Measurements from ENCODE around the gene CCDC190. TPM values are rescaled to one million over a fixed set of nuclear protein-coding genes. Genes with fewer than 3 reads are reported as not detected.

Gene CCDC190
- total and polyA plus RNA-seq, 2 of the 4 experiments (the other 2 are of a cell fraction), result 0.10 to 0.36 TPM

DNA sequence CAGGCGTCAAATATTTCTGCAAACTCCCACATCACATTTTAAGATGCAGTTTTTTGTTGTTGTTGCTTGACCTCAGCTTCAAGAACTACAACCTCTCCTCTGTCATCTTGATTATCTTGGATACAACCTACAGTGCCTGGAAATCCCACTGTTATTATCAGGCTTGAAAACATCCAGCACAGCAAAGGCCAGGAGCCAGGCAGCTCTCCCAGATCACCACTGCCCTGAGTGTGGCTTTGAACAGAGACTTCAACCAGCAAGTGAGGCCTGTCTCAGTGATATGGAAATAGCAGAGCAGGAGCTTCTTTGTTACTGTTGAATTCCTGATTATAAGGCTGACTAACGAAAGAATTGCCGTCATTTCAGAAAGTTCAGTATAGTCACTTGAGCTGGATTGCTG is 28.5 kb downstream of the CCDC190 start:
- Histone ChIP-seq H4K91ac (ENCODE audit: insufficient read depth, low read depth, low read length) (no peak overlapping the region), H4K20me1 (ENCODE audit: insufficient read depth, low read length) (no peaks in the 10 kb centered on the region), H4K8ac (ENCODE audit: low read depth in 2 of 2, low read length in 2 of 2) (no peak overlapping the region), H3K4ac (ENCODE audit: low read depth, low read length) (no peak overlapping the region), H3K27me3 (ENCODE audit: control insufficient read depth, insufficient read depth, low read length) (peaks cover 8% of the 10 kb centered on the region), H3K18ac (ENCODE audit: low read depth, low read length) (no peak overlapping the region), H3K9me1 (ENCODE audit: insufficient read depth, low read length) (no peaks in the 10 kb centered on the region), H3K36me3 (ENCODE audit: control insufficient read depth, insufficient read depth, low read length) (no peaks in the 10 kb centered on the region), H3K4me3 (ENCODE audit: insufficient read depth, low read depth, low read length) (no peak overlapping the region), H4K5ac (ENCODE audit: low read depth, low read length) (no peak overlapping the region), H3K9ac (ENCODE audit: low read depth, low read length) (no peak overlapping the region), H3K79me1 (ENCODE audit: low read depth in 1 of 2, low read length in 2 of 2) (no peaks in the 10 kb centered on the region), H2BK15ac (ENCODE audit: low read depth, low read length) (no peak overlapping the region), H2AK9ac (replicated peaks; ENCODE audit: low read depth, low read length, poor library complexity) (no peak overlapping the region), H3K4me2 (ENCODE audit: low read depth, low read length) (no peak overlapping the region), H3K14ac (replicated peaks; ENCODE audit: low read depth, low read length) (no peak overlapping the region), H3K56ac (ENCODE audit: extremely low read depth, insufficient read depth, low read length) (no peak overlapping the region), H3K23ac (ENCODE audit: low read depth, low read length) (no peak overlapping the region), H2BK120ac (ENCODE audit: low read depth, low read length) (no peak overlapping the region), H2BK5ac (ENCODE audit: low read depth, low read length, poor library complexity, severe bottlenecking) (no peak overlapping the region), H3K27ac (ENCODE audit: insufficient read depth, low read length) (no peak overlapping the region), H3K9me3 (ENCODE audit: control insufficient read depth, insufficient read depth, low read length) (no peaks in the 10 kb centered on the region), H3K4me1 (ENCODE audit: control insufficient read depth, insufficient read depth, low read length) (peaks cover 1% of the 10 kb centered on the region), H2AK5ac (ENCODE audit: low read depth, low read length) (no peak overlapping the region), H2AFZ (replicated peaks; ENCODE audit: low read length, poor library complexity) (no peak overlapping the region), H2BK20ac (ENCODE audit: low read depth, low read length) (no peak overlapping the region)
- DNase-seq, result no peak
- intact Hi-C loops (cut with micrococcal nuclease), result no loop called here
- ATAC-seq (ENCODE audit: low read depth), result no peak
- WGBS, 2 experiments (ENCODE audit: extremely low coverage in 2 of 2, insufficient read length in 1 of 2), result 71% methylated on average over 1 of the region's 3 CpGs; no CpG with 5 or more reads in 1 of the 2 experiments
- BruUV-seq (replicated peaks), result no TSS peak
- in situ Hi-C loops (cut with MboI; ENCODE audit: low sequenced_read_pairs), result no loop called here
- no peak for TF ChIP-seq MAFK (IDR thresholded peaks at IDR 0.05; ENCODE audit: low read depth, low read length)
- TF ChIP-seq CHD1 (IDR thresholded peaks at IDR 0.05; ENCODE audit: low read depth, low read length), result no peak
- TF ChIP-seq, protein P1, sequence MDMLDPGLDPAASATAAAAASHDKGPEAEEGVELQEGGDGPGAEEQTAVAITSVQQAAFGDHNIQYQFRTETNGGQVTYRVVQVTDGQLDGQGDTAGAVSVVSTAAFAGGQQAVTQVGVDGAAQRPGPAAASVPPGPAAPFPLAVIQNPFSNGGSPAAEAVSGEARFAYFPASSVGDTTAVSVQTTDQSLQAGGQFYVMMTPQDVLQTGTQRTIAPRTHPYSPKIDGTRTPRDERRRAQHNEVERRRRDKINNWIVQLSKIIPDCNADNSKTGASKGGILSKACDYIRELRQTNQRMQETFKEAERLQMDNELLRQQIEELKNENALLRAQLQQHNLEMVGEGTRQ (IDR thresholded peaks at IDR 0.05; ENCODE audit: low read depth, low read length), result no peak
- no peak for TF ChIP-seq MAZ (IDR thresholded peaks at IDR 0.05; ENCODE audit: borderline replicate concordance, low read depth, low read length)
- TF ChIP-seq, protein P2, sequence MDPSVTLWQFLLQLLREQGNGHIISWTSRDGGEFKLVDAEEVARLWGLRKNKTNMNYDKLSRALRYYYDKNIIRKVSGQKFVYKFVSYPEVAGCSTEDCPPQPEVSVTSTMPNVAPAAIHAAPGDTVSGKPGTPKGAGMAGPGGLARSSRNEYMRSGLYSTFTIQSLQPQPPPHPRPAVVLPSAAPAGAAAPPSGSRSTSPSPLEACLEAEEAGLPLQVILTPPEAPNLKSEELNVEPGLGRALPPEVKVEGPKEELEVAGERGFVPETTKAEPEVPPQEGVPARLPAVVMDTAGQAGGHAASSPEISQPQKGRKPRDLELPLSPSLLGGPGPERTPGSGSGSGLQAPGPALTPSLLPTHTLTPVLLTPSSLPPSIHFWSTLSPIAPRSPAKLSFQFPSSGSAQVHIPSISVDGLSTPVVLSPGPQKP (IDR thresholded peaks at IDR 0.05; ENCODE audit: borderline replicate concordance, low read depth, low read length), result no peak
- no peak for TF ChIP-seq NFE2L2 (IDR thresholded peaks at IDR 0.05; ENCODE audit: low read depth, low read length)
- no peak for TF ChIP-seq MXI1 (IDR thresholded peaks at IDR 0.05; ENCODE audit: borderline replicate concordance, low read depth, low read length)
- TF ChIP-seq SMC3 (IDR thresholded peaks at IDR 0.05; ENCODE audit: low read depth, low read length), result no peak
- ChIA-PET CTCF (interaction anchor here (1.3 kb wide), 1 partner anchor 14 kb away, joined by 3 read pairs; no protein-coding TSS in a partner anchor), POLR2A (ENCODE audit: unreplicated experiment) (no interaction called here)
- dilution Hi-C loops (cut with HindIII; ENCODE audit: low sequenced_read_pairs, unreplicated experiment), result no loop called here

All from IMR-90 (cell line).